Measurements from ENCODE around the gene OR8B12.

OR8B12 gene

GRCh38 chr11:124582565-124582964, 39.1 kb upstream of the OR8B12 start:
- Mint-ChIP-seq H3K27ac (no peak overlapping the region), H3K9me3 (no peaks in the 10 kb centered on the region), H3K36me3 (ENCODE audit: low read depth) (no peaks in the 10 kb centered on the region), H3K4me3 (no peak overlapping the region), H3K27me3 (ENCODE audit: low read depth) (peaks cover 4% of the 10 kb centered on the region), H3K4me1 (no peaks in the 10 kb centered on the region)
- no peak for TF ChIP-seq CTCF (IDR thresholded peaks at IDR 0.05; ENCODE audit: unreplicated experiment in 3 of 3)

GRCh38 chr11:124581817-124582216, 38.4 kb upstream of the OR8B12 start:
- H3K36me3 Mint-ChIP-seq (ENCODE audit: low read depth): no peaks in the 10 kb centered on the region
- peaks cover 4% of the 10 kb centered on the region for H3K27me3 Mint-ChIP-seq (ENCODE audit: low read depth)
- TF ChIP-seq CTCF (IDR thresholded peaks at IDR 0.05; ENCODE audit: unreplicated experiment in 3 of 3): no peak
- H3K27ac Mint-ChIP-seq: no peak overlapping the region
- H3K9me3 Mint-ChIP-seq: no peaks in the 10 kb centered on the region
- H3K4me1 Mint-ChIP-seq: no peaks in the 10 kb centered on the region
- no peak overlapping the region for H3K4me3 Mint-ChIP-seq

- H3K4me1 Mint-ChIP-seq: no peaks in the 10 kb centered on the region
- no peak for TF ChIP-seq CTCF (IDR thresholded peaks at IDR 0.05; ENCODE audit: unreplicated experiment in 3 of 3)
- H3K36me3 Mint-ChIP-seq (ENCODE audit: low read depth): no peaks in the 10 kb centered on the region
- no peaks in the 10 kb centered on the region for H3K9me3 Mint-ChIP-seq
- no peak overlapping the region for H3K4me3 Mint-ChIP-seq
- H3K27me3 Mint-ChIP-seq (ENCODE audit: low read depth): peaks cover 4% of the 10 kb centered on the region
- H3K27ac Mint-ChIP-seq: no peak overlapping the region
These were observed 35.3 kb upstream of the OR8B12 start for GRCh38 chr11:124578761-124579160.

- peaks cover 4% of the 10 kb centered on the region for H3K27me3 Mint-ChIP-seq (ENCODE audit: low read depth)
- no peak overlapping the region for H3K4me3 Mint-ChIP-seq
- H3K36me3 Mint-ChIP-seq (ENCODE audit: low read depth): no peaks in the 10 kb centered on the region
- no peak overlapping the region for H3K27ac Mint-ChIP-seq
- TF ChIP-seq CTCF (IDR thresholded peaks at IDR 0.05; ENCODE audit: unreplicated experiment in 3 of 3): no peak
- no peaks in the 10 kb centered on the region for H3K9me3 Mint-ChIP-seq
- H3K4me1 Mint-ChIP-seq: no peaks in the 10 kb centered on the region
These were observed 34.4 kb upstream of the OR8B12 start for GRCh38 chr11:124577716-124578427.

GRCh38 chr11:124570160-124570559, 26.7 kb upstream of the OR8B12 start:
- Mint-ChIP-seq H3K27ac (no peak overlapping the region), H3K27me3 (ENCODE audit: low read depth) (peaks cover 4% of the 10 kb centered on the region), H3K4me3 (no peak overlapping the region), H3K4me1 (no peaks in the 10 kb centered on the region), H3K36me3 (ENCODE audit: low read depth) (no peaks in the 10 kb centered on the region), H3K9me3 (no peaks in the 10 kb centered on the region)
- no peak for TF ChIP-seq CTCF (IDR thresholded peaks at IDR 0.05; ENCODE audit: unreplicated experiment in 3 of 3)

GRCh38 chr11:124569697-124570096, 26.2 kb upstream of the OR8B12 start, which contains the start of gene OR8A1:
OR8A1 (plus strand) TSS chr11:124569997; CDS start chr11:124570120, 123 bp downstream.
- Mint-ChIP-seq H3K4me1 (no peaks in the 10 kb centered on the region), H3K36me3 (ENCODE audit: low read depth) (no peaks in the 10 kb centered on the region), H3K27me3 (ENCODE audit: low read depth) (peaks cover 4% of the 10 kb centered on the region), H3K4me3 (no peak within 1 kb of the TSS), H3K27ac (no peak within 1 kb of the TSS), H3K9me3 (no peaks in the 10 kb centered on the region)
- no peak for TF ChIP-seq CTCF (IDR thresholded peaks at IDR 0.05; ENCODE audit: unreplicated experiment in 3 of 3)

Measured in nephron (organoid).